Spleen (tissue), 3 donors: ENCODE measurements around the gene UBAP2.

Source experiments
- POLR2A ChIP-seq, 3 donors: fragments of 450-650 bp; IDR thresholded peaks; one replicate each; pipeline ENCODE4 v1.5.1; 2017; ENCODE audit warnings: antibody characterized with exemption in 3 of 3, mild to moderate bottlenecking in 1 of 3
- POLR2AphosphoS5 ChIP-seq, 3 donors: sonication (generic); formaldehyde crosslinking; IDR thresholded peaks; one replicate each; pipeline ENCODE4 v1.5.1; 2017; ENCODE audit warnings: antibody characterized with exemption in 3 of 3

GRCh38 chr9:33908114-33908513, 140.6 kb downstream of the UBAP2 start:
- TF ChIP-seq POLR2AphosphoS5 (IDR thresholded peaks at IDR 0.05): no peak
- TF ChIP-seq POLR2A (IDR thresholded peaks at IDR 0.05): no peak
